PC-3 (cell line): ENCODE data around the gene ADCY2. TPM values are rescaled to one million over a fixed set of nuclear protein-coding genes. Genes with fewer than 3 reads are reported as not detected.

Experiments
- ATAC-seq: fragments of 200-7000 bp; cut with Tn5 transposase; 2 replicates; pipeline ENCODE4 v1.9.1; 2020; ENCODE audit warnings: mild to moderate bottlenecking, moderate library complexity
- BruUV-seq: library from RNA; stranded (reverse); fragments of 400-500 nt; replicated peaks from 2 replicates; lab custom pipeline; 2021; lab: Mats Ljungman, UMichigan
- CTCF ChIA-PET: fragments of 300-600 bp; sonication (Branson Sonifier 250); formaldehyde crosslinking; loops from one replicate; lab custom pipeline; 2022; ENCODE audit warnings: antibody characterized with exemption; lab: Charles Lee
- POLR2A ChIA-PET: fragments of 300-600 bp; sonication (Branson Sonifier 250); formaldehyde crosslinking; loops from one replicate; lab custom pipeline; 2022; ENCODE audit warnings: antibody characterized with exemption; ENCODE audit not compliant: unreplicated experiment; lab: Charles Lee
- DNase-seq: peaks from one replicate; pipeline ENCODE4 v3.0.0-alpha.2; 2015
- H2AFZ ChIP-seq: fragments of 300-600 bp; sonication (generic); 2 replicates; pipeline ENCODE4 v1.6.0; 2016; ENCODE audit warnings: antibody characterized with exemption, low read length
- H3F3A ChIP-seq: fragments of 300-600 bp; sonication (generic); one replicate; pipeline ENCODE4 v1.6.0; 2017; ENCODE audit warnings: antibody characterized with exemption, low read length, control low read depth, mild to moderate bottlenecking; ENCODE audit not compliant: unreplicated experiment
- H3K27ac ChIP-seq: fragments of 300-600 bp; sonication (generic); 2 replicates; pipeline ENCODE4 v1.5.1; 2016; ENCODE audit warnings: mild to moderate bottlenecking, low read length
- H3K27me3 ChIP-seq: fragments of 300-600 bp; sonication (generic); 2 replicates; pipeline ENCODE4 v1.6.1; 2016; ENCODE audit warnings: low read length, mixed read lengths
- H3K36me3 ChIP-seq: fragments of 300-600 bp; sonication (generic); 2 replicates; pipeline ENCODE4 v1.6.1; 2016; ENCODE audit warnings: low read depth, mixed run types, low read length, mixed read lengths
- H3K4me1 ChIP-seq: fragments of 300-600 bp; sonication (generic); 2 replicates; pipeline ENCODE4 v1.5.1; 2016; ENCODE audit warnings: low read length; ENCODE audit not compliant: insufficient read depth
- H3K4me2 ChIP-seq: fragments of 300-600 bp; sonication (generic); 2 replicates; pipeline ENCODE4 v1.6.0; 2016; ENCODE audit warnings: low read length
- H3K4me3 ChIP-seq: fragments of 300-600 bp; sonication (generic); 2 replicates; pipeline ENCODE4 v1.5.1; 2016; ENCODE audit warnings: mild to moderate bottlenecking, low read length, mixed read lengths
- H3K79me2 ChIP-seq: fragments of 300-600 bp; sonication (generic); 2 replicates; pipeline ENCODE4 v1.6.1; 2017; ENCODE audit warnings: low read length, mixed read lengths
- H3K9ac ChIP-seq: fragments of 300-600 bp; sonication (generic); 2 replicates; pipeline ENCODE4 v1.6.0; 2016; ENCODE audit warnings: mild to moderate bottlenecking, low read length
- H3K9me2 ChIP-seq: fragments of 300-600 bp; sonication (generic); replicated peaks from 2 replicates; pipeline ENCODE4 v1.6.1; 2016; ENCODE audit warnings: mixed run types, low read length, mixed read lengths
- H3K9me3 ChIP-seq: fragments of 300-600 bp; sonication (generic); 2 replicates; pipeline ENCODE4 v1.6.1; 2016; ENCODE audit warnings: low read length, mixed read lengths
- H4K20me1 ChIP-seq: fragments of 300-600 bp; sonication (generic); 2 replicates; pipeline ENCODE4 v1.6.1; 2016; ENCODE audit warnings: low read length, mixed read lengths
- CTCF ChIP-seq: fragments of 300-600 bp; sonication (generic); conservative IDR thresholded peaks from 2 replicates; pipeline ENCODE4 v1.5.1; 2017; ENCODE audit warnings: antibody characterized with exemption, low read depth, mild to moderate bottlenecking, low read length
- EZH2 ChIP-seq: fragments of 300-600 bp; sonication (generic); IDR thresholded peaks from one replicate; pipeline ENCODE4 v1.6.1; 2017; ENCODE audit warnings: antibody characterized with exemption, mild to moderate bottlenecking, low read length; ENCODE audit not compliant: unreplicated experiment
- EZH2phosphoT487 ChIP-seq: fragments of 300-600 bp; sonication (generic); IDR thresholded peaks from 2 replicates; pipeline ENCODE4 v1.6.1; 2018; ENCODE audit warnings: mild to moderate bottlenecking, antibody characterized with exemption, low read length, borderline replicate concordance
- intact Hi-C: fragments of 100-400 bp; cut with micrococcal nuclease; formaldehyde crosslinking; loops from 2 replicates; pipeline ENCODE4 v1.9.0; 2023
- total RNA-seq: library from RNA; depleted of rRNA; stranded (reverse); fragments of >200 nt; gene quantifications from 2 replicates; pipeline ENCODE4 v1.2.3, GENCODE V29; 2014

ADCY2 gene
- total RNA-seq, 1 experiment from 2014 or later = not detected

- intact Hi-C loops = no loop called here
- Histone ChIP-seq H2AFZ (no peak overlapping the region), H3K9ac (no peak overlapping the region), H3K4me3 (no peak overlapping the region), H3K27me3 (peaks cover 3% of the 10 kb centered on the region; the same call in 1 of the 2 replicates), H3K79me2 (no peaks in the 10 kb centered on the region), H3K9me2 (no peaks in the 10 kb centered on the region), H3K4me2 (no peak overlapping the region), H3K36me3 (no peaks in the 10 kb centered on the region), H3F3A (no peaks in the 10 kb centered on the region), H3K4me1 (no peaks in the 10 kb centered on the region), H3K9me3 (no peaks in the 10 kb centered on the region; the same call in 1 of the 2 replicates), H4K20me1 (no peaks in the 10 kb centered on the region), H3K27ac (no peak overlapping the region)
- BruUV-seq = no TSS peak
- no peak for TF ChIP-seq CTCF
- no peak for TF ChIP-seq EZH2
- no peak for TF ChIP-seq EZH2phosphoT487
- ChIA-PET CTCF (no interaction called here), POLR2A (no interaction called here)
- ATAC-seq (no peak), DNase-seq (no peak)
These were observed 13.3 kb upstream of the ADCY2 start for GRCh38 chr5:7382588-7382987.

GRCh38 chr5:7385681-7386080, 10.3 kb upstream of the ADCY2 start:
- ATAC-seq = no peak
- no peaks in the 10 kb centered on the region for H3K36me3 ChIP-seq
- H3K9ac ChIP-seq = no peak overlapping the region
- peaks cover 5% of the 10 kb centered on the region; the same call in 1 of the 2 replicates for H3K27me3 ChIP-seq
- TF ChIP-seq EZH2 (no peak), EZH2phosphoT487 (no peak), CTCF (no peak)
- H3K4me2 ChIP-seq = no peak overlapping the region
- POLR2A ChIA-PET = interaction anchor here (0.6 kb wide), 1 partner anchor 24 kb away, joined by 3 read pairs; no protein-coding TSS in a partner anchor
- no peak overlapping the region for H2AFZ ChIP-seq
- no TSS peak for BruUV-seq
- intact Hi-C loops = no loop called here
- H4K20me1 ChIP-seq = no peaks in the 10 kb centered on the region
- no peaks in the 10 kb centered on the region for H3K4me1 ChIP-seq
- no peak for DNase-seq
- no peaks in the 10 kb centered on the region for H3K9me3 ChIP-seq
- H3K79me2 ChIP-seq = no peaks in the 10 kb centered on the region
- H3F3A ChIP-seq = no peaks in the 10 kb centered on the region
- H3K9me2 ChIP-seq = no peaks in the 10 kb centered on the region
- CTCF ChIA-PET = no interaction called here
- H3K4me3 ChIP-seq = no peak overlapping the region
- no peak overlapping the region for H3K27ac ChIP-seq

- intact Hi-C loops = no loop called here
- ATAC-seq (no peak), DNase-seq (no peak)
- Histone ChIP-seq H3F3A (no peaks in the 10 kb centered on the region), H3K79me2 (no peaks in the 10 kb centered on the region), H2AFZ (no peak overlapping the region), H3K27ac (no peak overlapping the region), H3K36me3 (no peaks in the 10 kb centered on the region), H3K9me3 (no peaks in the 10 kb centered on the region), H3K4me1 (no peaks in the 10 kb centered on the region), H4K20me1 (no peaks in the 10 kb centered on the region), H3K9ac (no peak overlapping the region), H3K9me2 (no peaks in the 10 kb centered on the region), H3K27me3 (peaks cover 5% of the 10 kb centered on the region; the same call in 1 of the 2 replicates), H3K4me2 (no peak overlapping the region), H3K4me3 (no peak overlapping the region)
- BruUV-seq = no TSS peak
- ChIA-PET POLR2A (no interaction called here), CTCF (no interaction called here)
- no peak for TF ChIP-seq EZH2phosphoT487
- no peak for TF ChIP-seq CTCF
- no peak for TF ChIP-seq EZH2
These were observed 7.4 kb upstream of the ADCY2 start for GRCh38 chr5:7388553-7388952.
